SK-N-MC (cell line): ENCODE measurements around the gene CYBB.

Experiments
- EZH2 ChIP-seq: fragments of 200-600 bp; sonication (generic); IDR thresholded peaks from one replicate; pipeline ENCODE4 v1.6.1; 2017; ENCODE audit warnings: antibody characterized with exemption
- POLR2AphosphoS5 ChIP-seq: IDR thresholded peaks from 2 replicates; pipeline ENCODE4 v1.6.1; 2012; ENCODE audit warnings: mild to moderate bottlenecking, low read depth, low read length, borderline replicate concordance

DNA sequence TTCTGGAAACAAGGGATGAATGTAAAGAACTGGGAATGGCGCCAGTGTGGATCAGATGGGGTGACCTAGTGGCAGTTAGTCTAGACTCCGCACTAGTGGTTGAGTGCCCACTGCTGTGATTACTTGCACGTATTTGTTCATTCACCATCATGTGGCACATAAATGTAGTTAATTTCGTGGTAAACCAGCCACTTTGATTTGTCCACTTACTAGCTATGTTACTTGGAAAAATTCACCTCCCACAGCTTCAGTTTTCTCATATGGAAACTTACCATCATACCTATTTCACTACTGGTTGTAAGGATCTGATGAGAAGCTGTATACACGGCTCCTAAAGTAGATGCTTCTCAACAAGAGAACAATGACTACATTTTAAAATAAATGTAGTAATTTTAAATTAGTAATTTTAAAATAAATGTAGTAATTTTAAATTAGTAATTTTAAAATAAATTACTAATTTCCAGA lies 67.9 kb downstream of the CYBB start:
- TF ChIP-seq EZH2 = no peak
- no peak for TF ChIP-seq POLR2AphosphoS5
